C4-2B (cell line): Measurements from ENCODE around the gene FH.

Experiments used
- H3K27ac ChIP-seq: fragments of 450-650 bp; 2 replicates; pipeline ENCODE4 v1.5.1; 2017
- CTCF ChIP-seq: fragments of 450-650 bp; conservative IDR thresholded peaks from 2 replicates; pipeline ENCODE4 v1.5.1; 2017; ENCODE audit warnings: mild to moderate bottlenecking
- ZFX ChIP-seq: fragments of 450-650 bp; IDR thresholded peaks from 2 replicates; pipeline ENCODE4 v1.6.1; 2017

Gene FH

GRCh38 chr1:241470908-241471590 lies 48.5 kb downstream of the FH start:
- TF ChIP-seq ZFX (no peak), CTCF (no peak)
- H3K27ac ChIP-seq = no peak overlapping the region

DNA sequence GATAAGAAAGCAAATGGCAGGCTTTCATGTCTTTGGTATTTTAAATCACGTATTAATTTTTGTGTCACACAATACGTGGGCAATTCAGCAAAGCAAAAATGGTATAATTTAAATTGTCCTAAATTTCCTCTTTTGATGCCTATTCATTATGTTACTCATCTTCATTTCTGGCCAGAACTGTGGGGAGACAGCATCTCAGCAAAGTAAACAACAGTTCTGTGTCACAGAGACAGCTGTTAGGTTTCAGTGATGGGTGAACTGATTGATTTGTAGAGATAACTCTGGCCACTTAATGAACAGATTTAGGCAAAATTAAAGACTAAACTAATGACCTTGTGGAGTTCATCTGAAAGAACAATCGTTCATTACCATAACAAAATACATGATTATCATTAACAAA lies 49.2 kb downstream of the FH start:
- TF ChIP-seq ZFX (no peak), CTCF (no peak)
- H3K27ac ChIP-seq = no peak overlapping the region

DNA sequence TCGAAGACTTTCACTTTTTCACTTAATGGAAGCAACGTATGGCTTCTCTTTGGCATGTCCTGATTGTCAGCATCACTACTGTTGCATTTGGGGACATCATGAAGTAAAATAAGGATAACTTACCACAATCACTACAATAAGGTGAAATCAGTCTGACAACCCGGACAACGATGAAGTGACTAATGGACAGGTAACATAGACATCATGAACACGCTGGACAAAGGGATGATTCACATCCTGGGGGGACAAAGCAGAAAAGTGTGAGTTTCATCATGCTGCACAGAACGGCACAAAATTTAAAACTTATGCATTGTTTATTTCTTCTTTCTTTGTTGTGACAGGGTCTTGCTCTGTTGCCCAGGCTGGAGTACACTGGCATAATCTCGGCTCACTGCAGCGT lies 53.9 kb downstream of the FH start:
- TF ChIP-seq CTCF (no peak), ZFX (no peak)

GRCh38 chr1:241464985-241465384 lies 54.6 kb downstream of the FH start:
- TF ChIP-seq CTCF = 0 out of 2 replicates have a peak, but pooled peaks have one; percentile 9
- no peak for TF ChIP-seq ZFX
- H3K27ac ChIP-seq = no peak overlapping the region

More for the DNA sequence above, 53.9 kb downstream of the FH start:
- H3K27ac ChIP-seq = no peak overlapping the region

DNA sequence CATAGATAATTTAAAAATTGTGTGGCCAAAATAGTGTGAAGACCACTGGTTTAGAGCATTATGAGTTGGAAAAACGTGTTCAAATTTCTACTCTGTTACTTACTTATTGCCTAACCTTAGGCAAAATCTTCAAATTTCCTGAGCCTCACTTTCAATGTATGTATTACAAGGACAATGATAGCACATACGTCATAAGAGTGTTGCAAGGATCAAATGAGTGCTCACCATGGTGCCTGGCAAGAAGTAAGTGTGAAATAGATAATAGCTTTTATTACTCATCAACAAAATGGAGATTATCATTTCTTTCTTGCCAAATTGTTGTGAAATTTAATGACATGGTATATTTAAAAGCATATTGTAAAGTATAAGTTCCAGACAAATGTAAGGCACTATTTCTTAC lies 57.2 kb downstream of the FH start:
- H3K27ac ChIP-seq = no peak overlapping the region
- TF ChIP-seq CTCF = no peak
- TF ChIP-seq ZFX = no peak

- no peak for TF ChIP-seq CTCF
- TF ChIP-seq ZFX = no peak
- H3K27ac ChIP-seq = no peak overlapping the region
These were observed 59.3 kb downstream of the FH start for GRCh38 chr1:241460098-241460873.

DNA sequence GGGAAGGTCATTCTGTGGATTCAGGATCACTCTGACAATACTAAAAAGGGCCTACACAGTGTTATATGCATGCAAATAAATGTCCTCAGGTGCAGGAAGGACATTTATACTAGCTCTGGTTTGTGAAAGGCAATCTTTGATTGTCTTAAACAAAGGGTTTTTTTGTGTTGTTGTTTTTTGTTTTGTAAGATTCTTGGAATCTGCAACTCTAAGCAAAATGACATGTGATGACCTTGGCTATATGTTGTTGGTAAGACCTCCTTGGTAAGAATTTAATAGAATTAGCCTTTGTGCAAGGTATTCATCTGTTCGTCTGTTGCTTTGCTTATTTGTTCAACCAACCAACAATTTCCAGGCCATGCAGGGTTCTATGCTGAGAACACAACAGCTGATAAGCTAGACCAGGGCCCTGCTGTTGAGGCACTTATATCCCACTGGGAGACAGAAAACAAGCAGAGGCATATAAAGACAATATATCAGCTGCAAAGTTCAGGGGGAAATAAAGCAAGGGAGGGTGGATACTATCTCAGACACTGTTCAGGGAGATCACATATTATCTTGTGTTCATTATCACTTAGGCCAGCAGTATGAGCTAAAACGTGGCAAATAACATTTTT lies 60.3 kb downstream of the FH start:
- TF ChIP-seq ZFX (no peak), CTCF (no peak)
- no peak overlapping the region for H3K27ac ChIP-seq
